ENCODE results near the gene ATP13A5.

The ATP13A5 gene

GRCh38 chr3:193250492-193250891 is 128.1 kb downstream of the ATP13A5 start:
- no peak for DNase-seq

- no peak for DNase-seq
Measured at GRCh38 chr3:193248848-193249468, 129.6 kb downstream of the ATP13A5 start.

DNA sequence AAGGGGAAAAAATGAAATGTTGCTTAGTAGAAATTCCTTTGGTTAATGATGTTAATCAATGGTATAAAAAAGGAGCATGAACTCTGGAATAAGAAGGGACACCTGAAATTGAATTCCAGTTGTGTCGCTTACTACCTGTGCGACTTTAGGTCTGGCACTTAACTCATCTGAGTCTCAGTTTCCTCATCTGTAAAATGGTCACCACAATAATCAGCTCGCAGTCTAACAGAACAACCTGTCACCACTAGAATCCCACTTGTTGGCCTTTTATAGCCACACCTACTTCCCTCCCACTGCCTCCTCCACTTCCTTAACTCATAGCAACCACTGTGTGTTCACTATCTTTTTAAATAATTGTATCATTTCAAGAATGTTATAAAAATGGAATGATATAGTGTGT is 135.0 kb downstream of the ATP13A5 start:
- no peak for DNase-seq

DNA sequence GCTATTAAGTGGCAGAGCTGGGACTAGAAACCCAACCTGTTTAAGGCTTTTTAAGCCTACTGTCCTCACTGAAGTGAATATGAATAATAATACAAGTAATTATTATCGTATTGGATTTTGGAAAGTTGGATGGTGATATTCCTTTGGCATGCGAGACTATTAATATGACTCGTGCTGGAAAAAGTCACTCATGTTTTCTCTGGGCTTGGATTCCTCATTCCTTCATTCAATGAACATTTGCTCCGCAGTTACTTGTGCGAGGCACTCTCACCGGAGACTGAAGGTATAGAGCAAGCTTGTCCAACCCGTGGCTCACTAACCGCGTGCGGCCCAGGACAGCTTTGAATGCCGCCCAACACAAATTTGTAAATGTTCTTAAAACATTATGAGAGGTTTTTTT is 136.8 kb downstream of the ATP13A5 start:
- no peak for DNase-seq

DNA sequence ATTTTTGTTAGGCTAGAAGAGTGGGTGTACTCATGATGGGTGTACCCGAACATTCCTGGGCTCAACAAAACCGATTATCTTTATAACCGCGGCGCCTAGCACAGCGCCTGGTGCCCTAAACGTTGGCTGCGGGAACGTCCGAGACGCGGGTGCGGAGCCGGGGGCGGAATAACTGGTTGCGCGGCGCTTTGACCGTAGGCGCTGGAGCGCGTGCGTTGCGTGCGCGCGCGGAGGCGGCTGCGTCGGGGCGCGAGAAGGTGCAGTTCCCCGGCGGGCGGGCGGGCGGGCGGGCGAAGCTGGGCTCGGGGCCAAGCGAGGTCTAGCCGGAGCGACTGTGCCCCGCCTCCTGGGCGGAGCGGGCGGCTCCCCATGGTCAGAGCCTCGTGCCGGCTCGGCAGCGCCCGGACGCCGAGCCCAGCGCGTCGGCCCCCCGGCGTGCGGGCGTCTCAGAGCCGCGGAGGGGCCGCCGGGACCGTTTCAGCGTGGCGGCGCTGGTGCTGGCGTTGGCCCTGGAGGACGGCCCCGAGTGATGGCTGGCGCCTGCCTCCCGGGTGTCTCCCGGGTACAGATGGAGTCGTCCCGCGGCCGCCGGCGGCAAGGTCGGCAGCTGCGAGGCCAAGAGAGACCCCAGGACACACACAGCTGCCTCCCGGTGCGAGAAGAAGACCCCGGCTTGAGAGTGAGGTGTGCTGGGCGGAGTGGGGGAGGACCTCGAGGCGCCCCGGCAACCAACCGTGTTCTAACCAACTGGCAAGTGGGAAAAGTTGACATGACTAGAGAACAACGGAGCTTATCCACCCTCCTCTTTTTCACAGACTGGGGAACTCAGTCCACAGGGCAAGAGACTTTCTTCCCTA is 137.5 kb downstream of the ATP13A5 start, which contains the start of gene PLAAT1:
Gene PLAAT1, plus strand, starts transcription at position 373 of the 857 bp plus-strand sequence. CDS start 14,429 bp downstream, outside the sequence.
- DNase-seq = no peak

DNA sequence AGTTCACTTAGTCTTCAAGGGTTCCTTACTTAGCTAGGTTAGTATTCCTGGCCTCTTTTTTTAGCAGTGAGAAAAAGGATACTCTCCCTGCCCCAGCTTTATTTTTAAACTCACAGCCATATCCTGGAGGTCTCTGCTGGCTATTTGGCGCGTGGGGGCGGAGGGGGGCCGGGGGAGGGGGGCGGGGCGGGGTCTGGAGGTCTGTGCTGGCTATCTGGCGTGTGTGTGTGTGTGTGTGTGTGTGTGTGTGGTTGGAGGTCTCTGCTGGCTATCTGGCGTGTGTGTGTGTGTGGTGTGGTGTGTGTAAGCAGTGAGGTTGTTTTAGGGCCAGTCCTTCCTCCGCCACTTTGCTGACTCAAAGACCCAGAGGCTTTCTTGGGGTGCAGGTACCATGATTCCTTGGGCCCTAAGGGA is 138.1 kb downstream of the ATP13A5 start:
- no peak for DNase-seq

DNA sequence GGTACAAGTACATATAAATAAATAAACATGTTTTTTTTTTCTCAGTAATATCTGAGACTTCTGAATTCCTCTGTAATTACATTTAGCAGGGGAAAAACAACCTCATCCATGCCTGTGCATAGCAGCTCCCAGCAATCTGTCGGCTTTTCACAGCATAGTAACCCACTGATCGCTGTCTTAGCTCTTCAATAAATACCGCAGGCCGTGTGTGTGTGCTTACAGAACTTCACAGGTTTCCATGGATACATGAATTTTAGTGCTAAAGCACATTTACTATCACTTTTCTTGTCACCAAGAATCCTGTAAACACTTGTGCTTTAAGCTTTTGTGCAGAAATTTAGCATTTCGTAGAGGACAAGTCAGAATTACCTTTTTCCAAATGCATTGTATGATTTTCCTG is 141.5 kb downstream of the ATP13A5 start:
- no peak for DNase-seq

DNA sequence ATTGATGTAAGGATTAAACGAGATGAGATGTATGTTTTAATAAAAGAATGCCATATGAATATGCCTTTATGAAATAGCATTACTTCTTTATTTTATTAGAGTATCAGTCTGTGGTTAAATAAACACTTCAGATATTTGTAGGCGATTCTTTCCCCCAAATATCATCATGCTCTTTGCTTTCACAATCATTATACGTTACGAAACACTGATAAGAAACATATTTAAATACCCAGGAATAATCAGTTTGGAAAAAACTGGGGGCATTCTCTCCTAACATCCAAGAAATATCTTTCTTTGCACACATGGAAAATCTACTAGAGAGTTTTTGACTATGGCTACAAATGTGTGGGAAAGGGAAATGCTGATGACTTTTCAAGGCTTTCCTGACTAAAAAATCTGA is 142.0 kb downstream of the ATP13A5 start:
- DNase-seq = no peak

DNA sequence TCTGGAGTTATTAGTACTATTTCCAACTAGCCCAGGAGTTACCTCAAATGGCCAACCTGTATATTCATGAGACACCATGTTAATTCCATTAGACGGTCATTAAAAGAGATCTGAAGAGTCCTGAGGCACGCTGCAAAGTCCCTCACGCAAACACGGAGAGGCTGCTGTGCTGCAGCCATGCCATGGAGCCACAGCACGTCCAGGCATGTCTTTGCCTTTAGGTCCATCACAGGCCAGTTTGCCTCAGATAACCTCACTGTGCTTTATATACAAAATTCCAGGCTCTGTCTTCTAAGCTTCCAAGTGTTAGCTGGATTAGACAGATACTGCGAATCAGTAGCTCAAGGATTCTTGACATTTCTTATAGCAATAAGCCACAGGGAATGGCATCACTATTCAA is 147.4 kb downstream of the ATP13A5 start:
- DNase-seq = no peak

GRCh38 chr3:193230610-193231009 is 147.9 kb downstream of the ATP13A5 start:
- DNase-seq = no peak

- DNase-seq = no peak
Measured at GRCh38 chr3:193229851-193230420, 148.6 kb downstream of the ATP13A5 start.

- DNase-seq = no peak
Measured at GRCh38 chr3:193228206-193228605, 150.3 kb downstream of the ATP13A5 start.

- DNase-seq = no peak
Measured at GRCh38 chr3:193225302-193226125, 153.0 kb downstream of the ATP13A5 start.

Measured in OCI-M1 (cell line).